ENCODE data around the gene RING1.

DNA sequence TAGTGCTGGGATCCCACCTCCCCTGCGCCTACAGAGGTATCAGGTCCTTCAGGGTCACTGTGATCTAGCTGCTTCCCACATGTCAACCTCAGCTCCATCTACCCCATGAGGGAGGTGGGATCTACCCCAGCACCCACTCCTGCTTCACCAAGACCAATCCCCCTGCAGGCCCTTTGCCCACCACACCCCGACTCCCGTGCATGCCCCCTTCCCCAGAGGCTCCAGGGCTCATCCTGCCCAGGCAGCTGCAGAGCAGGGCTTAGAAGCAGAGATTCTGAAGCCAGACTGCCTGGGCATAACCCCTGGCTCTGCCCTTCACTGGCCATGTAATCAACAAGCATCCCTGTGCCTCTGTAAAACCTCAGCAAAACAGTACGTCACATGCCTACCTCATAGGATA lies 33.5 kb upstream of the RING1 start:
- TF ChIP-seq CTCF (conservative IDR thresholded peaks at IDR 0.05 in 1 of 2, IDR thresholded peaks at IDR 0.05 in 1 of 2; ENCODE audit: extremely low read depth in 1 of 2, insufficient read depth in 1 of 2, low read depth in 1 of 2, low read length in 2 of 2) (no peak), EZH2 (IDR thresholded peaks at IDR 0.05; ENCODE audit: borderline replicate concordance, low read length) (no peak)
